PC-3 (cell line): ENCODE results near the gene CMTM1. TPM values are rescaled to one million over a fixed set of nuclear protein-coding genes. Genes with fewer than 3 reads are reported as not detected.

Experiments used
- ATAC-seq: fragments of 200-7000 bp; cut with Tn5 transposase; 2 replicates; pipeline ENCODE4 v1.9.1; 2020; ENCODE audit warnings: mild to moderate bottlenecking, moderate library complexity
- BruUV-seq: library from RNA; stranded (reverse); fragments of 400-500 nt; replicated peaks from 2 replicates; lab custom pipeline; 2021; lab: Mats Ljungman, UMichigan
- CTCF ChIA-PET: fragments of 300-600 bp; sonication (Branson Sonifier 250); formaldehyde crosslinking; loops from one replicate; lab custom pipeline; 2022; ENCODE audit warnings: antibody characterized with exemption; lab: Charles Lee
- POLR2A ChIA-PET: fragments of 300-600 bp; sonication (Branson Sonifier 250); formaldehyde crosslinking; loops from one replicate; lab custom pipeline; 2022; ENCODE audit warnings: antibody characterized with exemption; ENCODE audit not compliant: unreplicated experiment; lab: Charles Lee
- DNase-seq: peaks from one replicate; pipeline ENCODE4 v3.0.0-alpha.2; 2015
- H2AFZ ChIP-seq: fragments of 300-600 bp; sonication (generic); 2 replicates; pipeline ENCODE4 v1.6.0; 2016; ENCODE audit warnings: antibody characterized with exemption, low read length
- H3F3A ChIP-seq: fragments of 300-600 bp; sonication (generic); one replicate; pipeline ENCODE4 v1.6.0; 2017; ENCODE audit warnings: antibody characterized with exemption, low read length, control low read depth, mild to moderate bottlenecking; ENCODE audit not compliant: unreplicated experiment
- H3K27ac ChIP-seq: fragments of 300-600 bp; sonication (generic); 2 replicates; pipeline ENCODE4 v1.5.1; 2016; ENCODE audit warnings: mild to moderate bottlenecking, low read length
- H3K27me3 ChIP-seq: fragments of 300-600 bp; sonication (generic); 2 replicates; pipeline ENCODE4 v1.6.1; 2016; ENCODE audit warnings: low read length, mixed read lengths
- H3K36me3 ChIP-seq: fragments of 300-600 bp; sonication (generic); 2 replicates; pipeline ENCODE4 v1.6.1; 2016; ENCODE audit warnings: low read depth, mixed run types, low read length, mixed read lengths
- H3K4me1 ChIP-seq: fragments of 300-600 bp; sonication (generic); 2 replicates; pipeline ENCODE4 v1.5.1; 2016; ENCODE audit warnings: low read length; ENCODE audit not compliant: insufficient read depth
- H3K4me2 ChIP-seq: fragments of 300-600 bp; sonication (generic); 2 replicates; pipeline ENCODE4 v1.6.0; 2016; ENCODE audit warnings: low read length
- H3K4me3 ChIP-seq: fragments of 300-600 bp; sonication (generic); 2 replicates; pipeline ENCODE4 v1.5.1; 2016; ENCODE audit warnings: mild to moderate bottlenecking, low read length, mixed read lengths
- H3K79me2 ChIP-seq: fragments of 300-600 bp; sonication (generic); 2 replicates; pipeline ENCODE4 v1.6.1; 2017; ENCODE audit warnings: low read length, mixed read lengths
- H3K9ac ChIP-seq: fragments of 300-600 bp; sonication (generic); 2 replicates; pipeline ENCODE4 v1.6.0; 2016; ENCODE audit warnings: mild to moderate bottlenecking, low read length
- H3K9me2 ChIP-seq: fragments of 300-600 bp; sonication (generic); replicated peaks from 2 replicates; pipeline ENCODE4 v1.6.1; 2016; ENCODE audit warnings: mixed run types, low read length, mixed read lengths
- H3K9me3 ChIP-seq: fragments of 300-600 bp; sonication (generic); 2 replicates; pipeline ENCODE4 v1.6.1; 2016; ENCODE audit warnings: low read length, mixed read lengths
- H4K20me1 ChIP-seq: fragments of 300-600 bp; sonication (generic); 2 replicates; pipeline ENCODE4 v1.6.1; 2016; ENCODE audit warnings: low read length, mixed read lengths
- EZH2 ChIP-seq: fragments of 300-600 bp; sonication (generic); IDR thresholded peaks from one replicate; pipeline ENCODE4 v1.6.1; 2017; ENCODE audit warnings: antibody characterized with exemption, mild to moderate bottlenecking, low read length; ENCODE audit not compliant: unreplicated experiment
- EZH2phosphoT487 ChIP-seq: fragments of 300-600 bp; sonication (generic); IDR thresholded peaks from 2 replicates; pipeline ENCODE4 v1.6.1; 2018; ENCODE audit warnings: mild to moderate bottlenecking, antibody characterized with exemption, low read length, borderline replicate concordance
- intact Hi-C: fragments of 100-400 bp; cut with micrococcal nuclease; formaldehyde crosslinking; loops from 2 replicates; pipeline ENCODE4 v1.9.0; 2023
- total RNA-seq: library from RNA; depleted of rRNA; stranded (reverse); fragments of >200 nt; gene quantifications from 2 replicates; pipeline ENCODE4 v1.2.3, GENCODE V29; 2014
- TF ChIP-seq, protein P1 (sequence below): fragments of 300-600 bp; sonication (generic); conservative IDR thresholded peaks from 2 replicates; pipeline ENCODE4 v1.5.1; 2017; ENCODE audit warnings: antibody characterized with exemption, low read depth, mild to moderate bottlenecking, low read length

CMTM1 gene
- total RNA-seq, 1 experiment from 2014 or later: 1.4 TPM

- H4K20me1 ChIP-seq: no peaks in the 10 kb centered on the region
- peak within 1 kb of the TSS; percentile 70 for H3K4me3 ChIP-seq
- peaks cover 20% of the 10 kb centered on the region for H3K79me2 ChIP-seq
- POLR2A ChIA-PET: no interaction called here
- DNase-seq (peak; percentile 30), ATAC-seq (peak; percentile 76)
- H3K4me1 ChIP-seq: peaks cover 21% of the 10 kb centered on the region
- peak within 1 kb of the TSS; percentile 76 for H3K4me2 ChIP-seq
- no peaks in the 10 kb centered on the region for H3K9me3 ChIP-seq
- no peak within 1 kb of the TSS; the same call in 1 of the 2 replicates for H3K27ac ChIP-seq
- H3K36me3 ChIP-seq: no peaks in the 10 kb centered on the region
- H3F3A ChIP-seq: no peaks in the 10 kb centered on the region
- BruUV-seq: TSS peak; percentile 44
- no peaks in the 10 kb centered on the region for H3K9me2 ChIP-seq
- CTCF ChIA-PET: interaction anchor here (0.5 kb wide), 1 partner anchor 10 kb away, joined by 7 read pairs; no protein-coding TSS in a partner anchor
- TF ChIP-seq, protein P1, sequence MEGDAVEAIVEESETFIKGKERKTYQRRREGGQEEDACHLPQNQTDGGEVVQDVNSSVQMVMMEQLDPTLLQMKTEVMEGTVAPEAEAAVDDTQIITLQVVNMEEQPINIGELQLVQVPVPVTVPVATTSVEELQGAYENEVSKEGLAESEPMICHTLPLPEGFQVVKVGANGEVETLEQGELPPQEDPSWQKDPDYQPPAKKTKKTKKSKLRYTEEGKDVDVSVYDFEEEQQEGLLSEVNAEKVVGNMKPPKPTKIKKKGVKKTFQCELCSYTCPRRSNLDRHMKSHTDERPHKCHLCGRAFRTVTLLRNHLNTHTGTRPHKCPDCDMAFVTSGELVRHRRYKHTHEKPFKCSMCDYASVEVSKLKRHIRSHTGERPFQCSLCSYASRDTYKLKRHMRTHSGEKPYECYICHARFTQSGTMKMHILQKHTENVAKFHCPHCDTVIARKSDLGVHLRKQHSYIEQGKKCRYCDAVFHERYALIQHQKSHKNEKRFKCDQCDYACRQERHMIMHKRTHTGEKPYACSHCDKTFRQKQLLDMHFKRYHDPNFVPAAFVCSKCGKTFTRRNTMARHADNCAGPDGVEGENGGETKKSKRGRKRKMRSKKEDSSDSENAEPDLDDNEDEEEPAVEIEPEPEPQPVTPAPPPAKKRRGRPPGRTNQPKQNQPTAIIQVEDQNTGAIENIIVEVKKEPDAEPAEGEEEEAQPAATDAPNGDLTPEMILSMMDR: peak; percentile 26; the same call in 1 of the 2 replicates
- TF ChIP-seq EZH2phosphoT487: no peak
- TF ChIP-seq EZH2: no peak
- no peaks in the 10 kb centered on the region for H3K27me3 ChIP-seq
- H2AFZ ChIP-seq: peak within 1 kb of the TSS; percentile 92
- intact Hi-C loops: loop anchor here (2.0 to 5.0 kb wide), 2 partner anchors 27 to 42 kb away; no protein-coding TSS in a partner anchor
- peak within 1 kb of the TSS; percentile 80 for H3K9ac ChIP-seq
Observed at GRCh38 chr16:66549284-66550131, 16.7 kb upstream of the CMTM1 start, which contains the start of gene TK2. TSS of gene TK2 (minus strand) at chr16:66550122. CDS start at chr16:66550061, 61 bp downstream.

DNA sequence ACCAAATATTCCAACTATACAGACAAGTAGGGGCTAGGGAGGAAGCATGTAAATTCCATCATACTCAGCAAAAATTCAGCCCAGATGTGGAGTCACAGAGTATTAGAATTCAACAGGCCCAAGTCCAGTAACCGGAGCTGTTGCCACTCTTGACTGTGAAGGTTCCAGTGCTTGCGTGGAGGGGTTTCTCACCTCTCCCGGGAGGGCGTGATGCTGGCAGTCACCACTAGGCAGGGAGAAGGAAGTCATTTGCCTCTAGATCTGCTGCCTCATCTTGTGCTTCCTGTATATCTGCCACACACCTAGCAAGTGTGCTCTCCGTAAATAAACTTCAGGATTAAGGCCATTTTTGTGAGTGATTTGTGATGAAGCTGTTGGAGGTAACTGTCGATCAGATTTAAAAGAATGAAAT lies 14.9 kb upstream of the CMTM1 start:
- H3K4me3 ChIP-seq: no peak overlapping the region
- H3K4me2 ChIP-seq: no peak overlapping the region
- ATAC-seq (no peak), DNase-seq (peak; percentile 37)
- no peaks in the 10 kb centered on the region for H4K20me1 ChIP-seq
- H3K9me3 ChIP-seq: no peaks in the 10 kb centered on the region
- intact Hi-C loops: loop anchor here (2.0 to 5.0 kb wide), 2 partner anchors 29 to 44 kb away; no protein-coding TSS in a partner anchor
- no peak overlapping the region for H3K9ac ChIP-seq
- ChIA-PET POLR2A (interaction anchor here (0.6 kb wide), 1 partner anchor 151 kb away, joined by 13 read pairs; no protein-coding TSS in a partner anchor), CTCF (no interaction called here)
- H3K79me2 ChIP-seq: peaks cover 28% of the 10 kb centered on the region
- TF ChIP-seq, protein P1: 0 out of 2 replicates have a peak, but pooled peaks have one; percentile 32
- TF ChIP-seq EZH2 (no peak), EZH2phosphoT487 (no peak)
- H3K9me2 ChIP-seq: no peaks in the 10 kb centered on the region
- H3K4me1 ChIP-seq: peaks cover 21% of the 10 kb centered on the region
- BruUV-seq: no TSS peak
- no peaks in the 10 kb centered on the region for H3K27me3 ChIP-seq
- H3F3A ChIP-seq: no peaks in the 10 kb centered on the region
- H3K36me3 ChIP-seq: no peaks in the 10 kb centered on the region
- no peak overlapping the region for H3K27ac ChIP-seq
- no peak overlapping the region for H2AFZ ChIP-seq
